Heart left ventricle (tissue), 13 donors: ENCODE results near the gene BCL2L1.

Source experiments
- POLR2A ChIP-seq, 2 donors: fragments of 450-650 bp; IDR thresholded peaks; one replicate each; pipeline ENCODE4 v1.6.1; 2017; ENCODE audit warnings: antibody characterized with exemption in 2 of 2, mild to moderate bottlenecking in 2 of 2, moderate library complexity in 2 of 2
- TF ChIP-seq, protein P1 (sequence below), 12 donors: fragments of 200-600 bp; sonication (generic) in 4 of 12; IDR thresholded peaks; one replicate each; pipeline versions ENCODE4 v1.5.0 to v1.8.0; 2018 to 2022; ENCODE audit warnings: antibody characterized with exemption in 12 of 12, mild to moderate bottlenecking in 5 of 12
- donor health status: ischemic (EF 13 %, LVEDD 7.1; RV severe dilation, severe dysfunction).
- donor health status: DM: no; HTN: yes; CAD: no.
- donor health status: DM: no; HTN: no; CAD: no.
- donor health status: ischemic (EF 25% LVEDD 6.9; RV normal size, moderate dysfunction).
- donor health status: ischemic (EF 25% LVEDD 5.7; RV mildly dilated, moderate dysfunction).
- donor health status: ischemic (EF 35%, LVEDD 5.7; RV mildly dilated, moderate dysfunction).
- donor health status: nonischemic (EF 11% LVEDD 7.7; RV severe dilation, severe dysfunction).
- donor health status: DM: yes; HTN: yes; CAD: no.
- donor health status: PGD.
- donor health status: ischemic (EF 29% LVEDD 5.4; RV normal size, mild dysfunction).
- donor health status: nonischemic (EF 23%, LVEDD 6.1; RV moderate dilation, normal function).

DNA sequence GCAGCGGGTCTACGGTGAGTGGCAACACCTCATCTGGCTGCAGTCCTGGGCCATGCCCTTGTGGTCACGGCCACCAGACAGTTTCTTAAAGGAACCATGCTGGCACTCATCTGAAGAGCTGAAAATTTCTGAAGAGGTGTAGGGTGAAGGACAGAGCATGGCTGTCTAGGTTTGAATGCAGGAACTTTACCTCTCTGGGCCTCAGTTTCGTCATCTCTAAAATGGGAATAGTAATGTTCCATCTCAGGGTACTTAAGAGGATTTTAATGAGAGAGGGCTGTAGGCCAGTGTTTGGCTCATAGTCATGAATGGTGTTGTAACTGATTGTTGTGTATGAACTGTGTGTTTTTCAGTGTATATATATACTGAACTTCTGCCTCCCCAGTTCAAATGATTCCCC is 79.1 kb downstream of the BCL2L1 start:
- no peak for TF ChIP-seq POLR2A (IDR thresholded peaks at IDR 0.05)
- TF ChIP-seq, protein P1, sequence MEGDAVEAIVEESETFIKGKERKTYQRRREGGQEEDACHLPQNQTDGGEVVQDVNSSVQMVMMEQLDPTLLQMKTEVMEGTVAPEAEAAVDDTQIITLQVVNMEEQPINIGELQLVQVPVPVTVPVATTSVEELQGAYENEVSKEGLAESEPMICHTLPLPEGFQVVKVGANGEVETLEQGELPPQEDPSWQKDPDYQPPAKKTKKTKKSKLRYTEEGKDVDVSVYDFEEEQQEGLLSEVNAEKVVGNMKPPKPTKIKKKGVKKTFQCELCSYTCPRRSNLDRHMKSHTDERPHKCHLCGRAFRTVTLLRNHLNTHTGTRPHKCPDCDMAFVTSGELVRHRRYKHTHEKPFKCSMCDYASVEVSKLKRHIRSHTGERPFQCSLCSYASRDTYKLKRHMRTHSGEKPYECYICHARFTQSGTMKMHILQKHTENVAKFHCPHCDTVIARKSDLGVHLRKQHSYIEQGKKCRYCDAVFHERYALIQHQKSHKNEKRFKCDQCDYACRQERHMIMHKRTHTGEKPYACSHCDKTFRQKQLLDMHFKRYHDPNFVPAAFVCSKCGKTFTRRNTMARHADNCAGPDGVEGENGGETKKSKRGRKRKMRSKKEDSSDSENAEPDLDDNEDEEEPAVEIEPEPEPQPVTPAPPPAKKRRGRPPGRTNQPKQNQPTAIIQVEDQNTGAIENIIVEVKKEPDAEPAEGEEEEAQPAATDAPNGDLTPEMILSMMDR (IDR thresholded peaks at IDR 0.05) = no peak
